Measurements from ENCODE around the gene LRIT3. TPM values are rescaled to one million over a fixed set of nuclear protein-coding genes. Genes with fewer than 3 reads are reported as not detected.

The LRIT3 gene
- total and polyA plus RNA-seq, 2 donors (not counting 3 experiments of a cell fraction or from before 2014, with no cell fraction given): 0.06 to 0.13 TPM

DNA sequence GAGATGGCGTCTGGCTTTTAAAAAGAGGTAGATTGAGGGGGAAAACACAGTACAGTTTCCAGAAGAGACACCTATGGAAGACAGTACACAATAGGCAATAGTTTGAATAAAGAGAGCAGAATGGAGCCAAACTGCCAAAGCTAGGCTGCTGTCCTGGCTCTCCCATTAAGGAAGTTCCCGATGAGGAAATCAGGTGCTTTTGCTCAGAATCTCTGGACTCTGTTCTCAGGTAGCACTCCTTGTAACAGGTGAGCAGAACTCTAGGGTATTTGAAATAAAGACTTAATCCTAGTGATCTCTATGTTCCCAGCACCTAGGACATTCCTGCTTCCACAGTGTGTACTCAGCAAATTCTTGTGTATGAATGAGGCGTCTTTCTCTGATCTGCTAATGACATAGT lies 66.4 kb downstream of the LRIT3 start:
- no peaks in the 10 kb centered on the region for H4K20me1 ChIP-seq (replicated peaks; ENCODE audit: control insufficient read depth, extremely low read depth, insufficient read depth, low read length)
- DNase-seq (ENCODE audit: low read depth, low spot score) (no peak), FAIRE-seq (no peak)
- H3K27me3 ChIP-seq (ENCODE audit: control insufficient read depth in 2 of 2, insufficient read depth in 2 of 2, low read length in 2 of 2): peaks cover 3 to 10% of the 10 kb centered on the region in 2 experiments
- no TSS peak for BruUV-seq (replicated peaks)
- intact Hi-C loops (cut with micrococcal nuclease) (no loop called here), dilution Hi-C loops (cut with MboI; ENCODE audit: extremely low pct_ligation_motif_present, low sequenced_read_pairs) (no loop called here)
- TF ChIP-seq POLR2AphosphoS5 (IDR thresholded peaks at IDR 0.05; ENCODE audit: insufficient read depth, low read depth, low read length) (no peak), GATA2 (IDR thresholded peaks at IDR 0.05; ENCODE audit: insufficient read depth, insufficient read length, low read depth, low read length) (no peak), EZH2 (IDR thresholded peaks at IDR 0.05; ENCODE audit: borderline replicate concordance, low read depth, low read length, severe bottlenecking) (no peak), JUN (IDR thresholded peaks at IDR 0.05; ENCODE audit: borderline replicate concordance, insufficient read depth, insufficient read length, low read depth) (no peak), MYC (IDR thresholded peaks at IDR 0.05; ENCODE audit: low read depth, low read length) (no peak), POLR2A (IDR thresholded peaks at IDR 0.05; ENCODE audit: low read depth, low read length) (no peak), FOS (IDR thresholded peaks at IDR 0.05; ENCODE audit: borderline replicate concordance, insufficient read depth, low read length) (no peak)
- TF ChIP-seq, protein P1, sequence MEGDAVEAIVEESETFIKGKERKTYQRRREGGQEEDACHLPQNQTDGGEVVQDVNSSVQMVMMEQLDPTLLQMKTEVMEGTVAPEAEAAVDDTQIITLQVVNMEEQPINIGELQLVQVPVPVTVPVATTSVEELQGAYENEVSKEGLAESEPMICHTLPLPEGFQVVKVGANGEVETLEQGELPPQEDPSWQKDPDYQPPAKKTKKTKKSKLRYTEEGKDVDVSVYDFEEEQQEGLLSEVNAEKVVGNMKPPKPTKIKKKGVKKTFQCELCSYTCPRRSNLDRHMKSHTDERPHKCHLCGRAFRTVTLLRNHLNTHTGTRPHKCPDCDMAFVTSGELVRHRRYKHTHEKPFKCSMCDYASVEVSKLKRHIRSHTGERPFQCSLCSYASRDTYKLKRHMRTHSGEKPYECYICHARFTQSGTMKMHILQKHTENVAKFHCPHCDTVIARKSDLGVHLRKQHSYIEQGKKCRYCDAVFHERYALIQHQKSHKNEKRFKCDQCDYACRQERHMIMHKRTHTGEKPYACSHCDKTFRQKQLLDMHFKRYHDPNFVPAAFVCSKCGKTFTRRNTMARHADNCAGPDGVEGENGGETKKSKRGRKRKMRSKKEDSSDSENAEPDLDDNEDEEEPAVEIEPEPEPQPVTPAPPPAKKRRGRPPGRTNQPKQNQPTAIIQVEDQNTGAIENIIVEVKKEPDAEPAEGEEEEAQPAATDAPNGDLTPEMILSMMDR (IDR thresholded peaks at IDR 0.05; ENCODE audit: extremely low read depth in 1 of 2, insufficient read depth in 1 of 2, low read depth in 1 of 2, low read length in 2 of 2): no peak
- TF ChIP-seq, protein P2, sequence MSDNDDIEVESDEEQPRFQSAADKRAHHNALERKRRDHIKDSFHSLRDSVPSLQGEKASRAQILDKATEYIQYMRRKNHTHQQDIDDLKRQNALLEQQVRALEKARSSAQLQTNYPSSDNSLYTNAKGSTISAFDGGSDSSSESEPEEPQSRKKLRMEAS (IDR thresholded peaks at IDR 0.05; ENCODE audit: insufficient read depth, insufficient read length): no peak
- H3K27ac ChIP-seq (ENCODE audit: insufficient read depth, low read depth, low read length): no peak overlapping the region
- H3K4me2 ChIP-seq (ENCODE audit: insufficient read depth, low read length): no peak overlapping the region
- H2AFZ ChIP-seq (ENCODE audit: low read depth, low read length): no peak overlapping the region
- H3K9ac ChIP-seq (replicated peaks; ENCODE audit: extremely low read depth, insufficient read depth, low read length): no peak overlapping the region
- ChIA-PET POLR2A (no interaction called here), CTCF (no interaction called here)
- H3K79me2 ChIP-seq (ENCODE audit: control insufficient read depth, insufficient read depth, low read length): no peaks in the 10 kb centered on the region
- no peaks in the 10 kb centered on the region for H3K9me1 ChIP-seq (replicated peaks; ENCODE audit: control insufficient read depth, extremely low read depth, insufficient read depth, low read length)
- H3K9me3 ChIP-seq (replicated peaks; ENCODE audit: control insufficient read depth, insufficient read depth, low read length): no peaks in the 10 kb centered on the region
- no peaks in the 10 kb centered on the region for H3K4me1 ChIP-seq (ENCODE audit: control insufficient read depth, extremely low read depth, insufficient read depth, low read length)
- no peak overlapping the region for H3K4me3 ChIP-seq (replicated peaks in 1 of 3; ENCODE audit: insufficient read depth in 1 of 3, low read depth in 1 of 3, low read length in 3 of 3)
- no peaks in the 10 kb centered on the region for H3K36me3 ChIP-seq (ENCODE audit: control insufficient read depth in 2 of 2, extremely low read depth in 1 of 2, insufficient read depth in 2 of 2, low read length in 2 of 2)
